ENCODE data around the gene STX5. TPM values are rescaled to one million over a fixed set of nuclear protein-coding genes. Genes with fewer than 3 reads are reported as not detected.
A peak's percentile ranks its signal among the peaks of the same experiment; 100 is the strongest.

The STX5 gene
- total and polyA plus RNA-seq, 9 of the 15 experiments (the other 6 are each of a cell fraction or from before 2014, with no cell fraction given), result 2.8 to 28.6 (median 23.7) TPM

DNA sequence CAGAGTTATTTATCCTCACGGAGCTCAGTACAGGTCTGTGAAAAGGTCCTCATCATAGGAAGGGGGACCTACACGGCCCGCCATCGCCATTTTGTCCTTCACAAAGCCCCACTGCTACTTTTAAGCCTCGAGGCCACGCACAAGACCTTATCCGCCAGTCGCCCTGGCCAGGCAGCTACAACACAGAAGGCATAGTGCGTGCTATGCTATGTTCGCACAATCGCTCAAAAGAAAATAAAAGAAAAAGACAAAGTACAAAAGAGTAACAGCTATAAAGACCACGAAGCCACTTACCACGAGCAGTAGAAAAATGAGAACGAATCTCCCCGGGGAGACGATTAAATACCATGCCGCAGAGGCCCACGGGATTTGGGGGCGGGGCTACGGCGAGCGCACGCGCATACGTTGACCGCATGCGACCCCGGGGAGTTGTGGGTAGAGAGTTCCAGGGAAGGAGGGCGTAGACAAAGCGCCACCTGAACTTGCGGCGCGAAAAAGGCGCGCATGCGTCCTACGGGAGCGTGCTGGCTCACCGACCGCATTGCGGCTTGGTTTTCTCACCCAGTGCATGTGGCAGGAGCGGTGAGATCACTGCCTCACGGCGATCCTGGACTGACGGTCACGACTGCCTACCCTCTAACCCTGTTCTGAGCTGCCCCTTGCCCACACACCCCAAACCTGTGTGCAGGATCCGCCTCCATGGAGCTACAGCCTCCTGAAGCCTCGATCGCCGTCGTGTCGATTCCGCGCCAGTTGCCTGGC, 23.9 kb upstream of the STX5 start (continued):
- TF ChIP-seq, protein P1, sequence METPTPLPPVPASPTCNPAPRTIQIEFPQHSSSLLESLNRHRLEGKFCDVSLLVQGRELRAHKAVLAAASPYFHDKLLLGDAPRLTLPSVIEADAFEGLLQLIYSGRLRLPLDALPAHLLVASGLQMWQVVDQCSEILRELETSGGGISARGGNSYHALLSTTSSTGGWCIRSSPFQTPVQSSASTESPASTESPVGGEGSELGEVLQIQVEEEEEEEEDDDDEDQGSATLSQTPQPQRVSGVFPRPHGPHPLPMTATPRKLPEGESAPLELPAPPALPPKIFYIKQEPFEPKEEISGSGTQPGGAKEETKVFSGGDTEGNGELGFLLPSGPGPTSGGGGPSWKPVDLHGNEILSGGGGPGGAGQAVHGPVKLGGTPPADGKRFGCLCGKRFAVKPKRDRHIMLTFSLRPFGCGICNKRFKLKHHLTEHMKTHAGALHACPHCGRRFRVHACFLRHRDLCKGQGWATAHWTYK (CRISPR knock-in tag; IDR thresholded peaks at IDR 0.05), result peak; percentile 48; the same call in 1 of the 2 replicates
- peak; percentile 100 for TF ChIP-seq POLR2A (conservative IDR thresholded peaks at IDR 0.05)
- TF ChIP-seq ZNF764 (CRISPR knock-in tag; IDR thresholded peaks at IDR 0.05; ENCODE audit: low read depth), result no peak
- no peak for TF ChIP-seq PCBP1 (IDR thresholded peaks at IDR 0.05; ENCODE audit: low read depth, low read length, poor library complexity, severe bottlenecking)
- TF ChIP-seq, protein P2, sequence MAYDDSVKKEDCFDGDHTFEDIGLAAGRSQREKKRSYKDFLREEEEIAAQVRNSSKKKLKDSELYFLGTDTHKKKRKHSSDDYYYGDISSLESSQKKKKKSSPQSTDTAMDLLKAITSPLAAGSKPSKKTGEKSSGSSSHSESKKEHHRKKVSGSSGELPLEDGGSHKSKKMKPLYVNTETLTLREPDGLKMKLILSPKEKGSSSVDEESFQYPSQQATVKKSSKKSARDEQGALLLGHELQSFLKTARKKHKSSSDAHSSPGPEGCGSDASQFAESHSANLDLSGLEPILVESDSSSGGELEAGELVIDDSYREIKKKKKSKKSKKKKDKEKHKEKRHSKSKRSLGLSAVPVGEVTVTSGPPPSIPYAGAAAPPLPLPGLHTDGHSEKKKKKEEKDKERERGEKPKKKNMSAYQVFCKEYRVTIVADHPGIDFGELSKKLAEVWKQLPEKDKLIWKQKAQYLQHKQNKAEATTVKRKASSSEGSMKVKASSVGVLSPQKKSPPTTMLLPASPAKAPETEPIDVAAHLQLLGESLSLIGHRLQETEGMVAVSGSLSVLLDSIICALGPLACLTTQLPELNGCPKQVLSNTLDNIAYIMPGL (CRISPR knock-in tag; IDR thresholded peaks at IDR 0.05), result peak; percentile 35; the same call in 1 of the 2 replicates
- peak; percentile 62 for TF ChIP-seq PHF20 (IDR thresholded peaks at IDR 0.05; ENCODE audit: partially characterized antibody)
- TF ChIP-seq SAFB (IDR thresholded peaks at IDR 0.05; ENCODE audit: borderline replicate concordance, low read depth, low read length), result no peak
- TF ChIP-seq, protein P3, sequence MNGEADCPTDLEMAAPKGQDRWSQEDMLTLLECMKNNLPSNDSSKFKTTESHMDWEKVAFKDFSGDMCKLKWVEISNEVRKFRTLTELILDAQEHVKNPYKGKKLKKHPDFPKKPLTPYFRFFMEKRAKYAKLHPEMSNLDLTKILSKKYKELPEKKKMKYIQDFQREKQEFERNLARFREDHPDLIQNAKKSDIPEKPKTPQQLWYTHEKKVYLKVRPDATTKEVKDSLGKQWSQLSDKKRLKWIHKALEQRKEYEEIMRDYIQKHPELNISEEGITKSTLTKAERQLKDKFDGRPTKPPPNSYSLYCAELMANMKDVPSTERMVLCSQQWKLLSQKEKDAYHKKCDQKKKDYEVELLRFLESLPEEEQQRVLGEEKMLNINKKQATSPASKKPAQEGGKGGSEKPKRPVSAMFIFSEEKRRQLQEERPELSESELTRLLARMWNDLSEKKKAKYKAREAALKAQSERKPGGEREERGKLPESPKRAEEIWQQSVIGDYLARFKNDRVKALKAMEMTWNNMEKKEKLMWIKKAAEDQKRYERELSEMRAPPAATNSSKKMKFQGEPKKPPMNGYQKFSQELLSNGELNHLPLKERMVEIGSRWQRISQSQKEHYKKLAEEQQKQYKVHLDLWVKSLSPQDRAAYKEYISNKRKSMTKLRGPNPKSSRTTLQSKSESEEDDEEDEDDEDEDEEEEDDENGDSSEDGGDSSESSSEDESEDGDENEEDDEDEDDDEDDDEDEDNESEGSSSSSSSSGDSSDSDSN (IDR thresholded peaks at IDR 0.05; ENCODE audit: borderline replicate concordance in 1 of 2, low read depth in 2 of 2, low read length in 2 of 2), result no peak
- TF ChIP-seq NFATC3 (IDR thresholded peaks at IDR 0.05), result 0 out of 2 replicates have a peak, but pooled peaks have one; percentile 17
- TF ChIP-seq, protein P4, sequence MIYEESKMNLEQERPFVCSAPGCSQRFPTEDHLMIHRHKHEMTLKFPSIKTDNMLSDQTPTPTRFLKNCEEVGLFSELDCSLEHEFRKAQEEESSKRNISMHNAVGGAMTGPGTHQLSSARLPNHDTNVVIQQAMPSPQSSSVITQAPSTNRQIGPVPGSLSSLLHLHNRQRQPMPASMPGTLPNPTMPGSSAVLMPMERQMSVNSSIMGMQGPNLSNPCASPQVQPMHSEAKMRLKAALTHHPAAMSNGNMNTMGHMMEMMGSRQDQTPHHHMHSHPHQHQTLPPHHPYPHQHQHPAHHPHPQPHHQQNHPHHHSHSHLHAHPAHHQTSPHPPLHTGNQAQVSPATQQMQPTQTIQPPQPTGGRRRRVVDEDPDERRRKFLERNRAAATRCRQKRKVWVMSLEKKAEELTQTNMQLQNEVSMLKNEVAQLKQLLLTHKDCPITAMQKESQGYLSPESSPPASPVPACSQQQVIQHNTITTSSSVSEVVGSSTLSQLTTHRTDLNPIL (CRISPR knock-in tag; IDR thresholded peaks at IDR 0.05), result 0 out of 2 replicates have a peak, but pooled peaks have one; percentile 9
- no peak for TF ChIP-seq DACH1 (IDR thresholded peaks at IDR 0.05; ENCODE audit: partially characterized antibody)
- TF ChIP-seq ZNF707 (CRISPR knock-in tag; conservative IDR thresholded peaks at IDR 0.05), result no peak
- TF ChIP-seq, protein P5, sequence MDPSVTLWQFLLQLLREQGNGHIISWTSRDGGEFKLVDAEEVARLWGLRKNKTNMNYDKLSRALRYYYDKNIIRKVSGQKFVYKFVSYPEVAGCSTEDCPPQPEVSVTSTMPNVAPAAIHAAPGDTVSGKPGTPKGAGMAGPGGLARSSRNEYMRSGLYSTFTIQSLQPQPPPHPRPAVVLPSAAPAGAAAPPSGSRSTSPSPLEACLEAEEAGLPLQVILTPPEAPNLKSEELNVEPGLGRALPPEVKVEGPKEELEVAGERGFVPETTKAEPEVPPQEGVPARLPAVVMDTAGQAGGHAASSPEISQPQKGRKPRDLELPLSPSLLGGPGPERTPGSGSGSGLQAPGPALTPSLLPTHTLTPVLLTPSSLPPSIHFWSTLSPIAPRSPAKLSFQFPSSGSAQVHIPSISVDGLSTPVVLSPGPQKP (CRISPR knock-in tag; IDR thresholded peaks at IDR 0.05), result no peak
- no peak; the same call in 1 of the 2 replicates for TF ChIP-seq CBFA2T3 (IDR thresholded peaks at IDR 0.05)
- peak; percentile 74; the same call in 1 of the 2 replicates for TF ChIP-seq GATAD2A (IDR thresholded peaks at IDR 0.05)
- TF ChIP-seq BCL6 (CRISPR knock-in tag; IDR thresholded peaks at IDR 0.05), result no peak
- no peak for TF ChIP-seq ZNF184 (CRISPR knock-in tag; IDR thresholded peaks at IDR 0.05)
- TF ChIP-seq ZNF766 (CRISPR knock-in tag; conservative IDR thresholded peaks at IDR 0.05), result no peak

Measured in K562 (cell line).